Endothelial cell of umbilical vein (primary cell): ENCODE measurements around the gene ARHGAP21. TPM values are rescaled to one million over a fixed set of nuclear protein-coding genes. Genes with fewer than 3 reads are reported as not detected.

ENCODE experiments used
- BruUV-seq: library from RNA; stranded (reverse); fragments of 400-500 nt; replicated peaks from 2 replicates; lab custom pipeline; 2021; lab: Mats Ljungman, UMichigan
- CTCF ChIA-PET: fragments of 300-600, 350-600 bp; sonication (Branson Sonifier 250); formaldehyde crosslinking; loops from one replicate; lab custom pipeline; 2021; ENCODE audit warnings: antibody characterized with exemption, inconsistent platforms; lab: Charles Lee
- POLR2A ChIA-PET: fragments of 300-600, 350-600 bp; sonication (Branson Sonifier 250); formaldehyde crosslinking; loops from one replicate; lab custom pipeline; 2021; ENCODE audit warnings: antibody characterized with exemption, inconsistent platforms; lab: Charles Lee
- DNase-seq: peaks from one replicate; pipeline ENCODE4 v3.0.0-alpha.2; 2011; ENCODE audit warnings: low read depth, low spot score
- FAIRE-seq: peaks from 2 replicates; lab custom pipeline; 2011; peaks lifted over from hg19 to GRCh38; lab: Jason Lieb, UNC
- H2AFZ ChIP-seq: 2 replicates; pipeline ENCODE4 v1.6.0; 2012; ENCODE audit warnings: low read depth, low read length, control low read depth, inconsistent platforms
- H3K27ac ChIP-seq: 2 replicates; pipeline ENCODE4 v1.5.1; 2011; ENCODE audit warnings: low read depth, mild to moderate bottlenecking, control low read depth, low read length, moderate library complexity; ENCODE audit not compliant: insufficient read depth
- H3K27me3 ChIP-seq, 2 experiments: 2 replicates each; pipeline versions ENCODE4 v1.6.0 to v1.6.1; 2011; ENCODE audit warnings: low read length in 2 of 2, mixed read lengths in 1 of 2; ENCODE audit not compliant: control insufficient read depth in 2 of 2, insufficient read depth in 2 of 2
- H3K36me3 ChIP-seq, 2 experiments: 2 replicates in 1 of 2; 3 replicates in 1 of 2; pipeline ENCODE4 v1.5.1; 2011; ENCODE audit warnings: low read length in 2 of 2, mild to moderate bottlenecking in 1 of 2, moderate library complexity in 1 of 2; ENCODE audit not compliant: control insufficient read depth in 2 of 2, insufficient read depth in 2 of 2; ENCODE audit errors: extremely low read depth in 1 of 2
- H3K4me1 ChIP-seq: 3 replicates; pipeline ENCODE4 v1.5.1; 2011; ENCODE audit warnings: mild to moderate bottlenecking, low read length; ENCODE audit not compliant: control insufficient read depth, insufficient read depth; ENCODE audit errors: extremely low read depth
- H3K4me2 ChIP-seq: 2 replicates; pipeline ENCODE4 v1.6.1; 2011; ENCODE audit warnings: low read length, control low read depth, mixed read lengths; ENCODE audit not compliant: insufficient read depth
- H3K4me3 ChIP-seq, 3 experiments: fragments of 200-600 bp in 1 of 3; sonication (generic), shearing (Covaris generic) in 1 of 3; replicated peaks in 1 of 3; 2 replicates each; pipeline ENCODE4 v1.5.1; 2011 to 2016; ENCODE audit warnings: control low read depth in 3 of 3, low read length in 3 of 3, mild to moderate bottlenecking in 2 of 3, inconsistent platforms in 1 of 3, low read depth in 1 of 3, moderate library complexity in 1 of 3; ENCODE audit not compliant: insufficient read depth in 1 of 3
- H3K79me2 ChIP-seq: 2 replicates; pipeline ENCODE4 v1.6.0; 2012; ENCODE audit warnings: low read length, inconsistent platforms; ENCODE audit not compliant: control insufficient read depth, insufficient read depth
- H3K9ac ChIP-seq: replicated peaks from 2 replicates; pipeline ENCODE3; 2011; ENCODE audit warnings: low read length, control low read depth; ENCODE audit not compliant: insufficient read depth; ENCODE audit errors: extremely low read depth
- H3K9me1 ChIP-seq: replicated peaks from 3 replicates; pipeline ENCODE4 v1.6.0; 2011; ENCODE audit warnings: mild to moderate bottlenecking, low read length; ENCODE audit not compliant: control insufficient read depth, insufficient read depth; ENCODE audit errors: extremely low read depth
- H3K9me3 ChIP-seq: replicated peaks from 2 replicates; pipeline ENCODE4 v1.5.1; 2012; ENCODE audit warnings: low read length, inconsistent platforms; ENCODE audit not compliant: control insufficient read depth, insufficient read depth
- H4K20me1 ChIP-seq: replicated peaks from 2 replicates; pipeline ENCODE3; 2011; ENCODE audit warnings: mild to moderate bottlenecking, low read length; ENCODE audit not compliant: control insufficient read depth, insufficient read depth; ENCODE audit errors: extremely low read depth
- EZH2 ChIP-seq: IDR thresholded peaks from 2 replicates; pipeline ENCODE4 v1.6.1; 2012; ENCODE audit warnings: borderline replicate concordance, low read depth, mild to moderate bottlenecking, moderate library complexity, low read length, inconsistent platforms; ENCODE audit not compliant: severe bottlenecking
- FOS ChIP-seq: IDR thresholded peaks from 2 replicates; pipeline ENCODE4 v1.6.1; 2011; ENCODE audit warnings: mild to moderate bottlenecking, low read length, moderate library complexity, borderline replicate concordance; ENCODE audit not compliant: insufficient read depth
- GATA2 ChIP-seq: IDR thresholded peaks from 2 replicates; pipeline ENCODE4 v1.7.0; 2011; ENCODE audit warnings: low read depth, mild to moderate bottlenecking, moderate library complexity, mixed read lengths, low read length; ENCODE audit not compliant: insufficient read length, insufficient read depth
- JUN ChIP-seq: IDR thresholded peaks from 2 replicates; pipeline ENCODE4 v1.6.1; 2011; ENCODE audit warnings: borderline replicate concordance, low read depth; ENCODE audit not compliant: insufficient read length, insufficient read depth
- MYC ChIP-seq: IDR thresholded peaks from one replicate; pipeline ENCODE4 v1.6.1; 2011; ENCODE audit warnings: mild to moderate bottlenecking, low read depth, low read length
- POLR2A ChIP-seq: IDR thresholded peaks from 2 replicates; pipeline ENCODE4 v1.6.1; 2012; ENCODE audit warnings: low read depth, mild to moderate bottlenecking, control low read depth, low read length
- POLR2AphosphoS5 ChIP-seq: IDR thresholded peaks from 2 replicates; pipeline ENCODE4 v1.6.1; 2012; ENCODE audit warnings: low read depth, mild to moderate bottlenecking, control low read depth, low read length, moderate library complexity; ENCODE audit not compliant: insufficient read depth
- dilution Hi-C: fragments of 300-500 bp; cut with MboI; formaldehyde crosslinking; loops from one replicate; pipeline ENCODE4 v1.15.0; 2019; ENCODE audit warnings: low sequenced_read_pairs; ENCODE audit not compliant: extremely low pct_ligation_motif_present
- intact Hi-C: fragments of 100-400 bp; cut with micrococcal nuclease; formaldehyde crosslinking; loops from one replicate; pipeline ENCODE4 v1.10.0; 2022
- polyA plus RNA-seq, 4 experiments: library from polyadenylated mRNA; depleted of rRNA in 3 of 4; stranded (reverse) in 3 of 4; unstranded in 1 of 4; fragments of >200 nt; gene quantifications; 2 replicates each; pipeline versions ENCODE4 v1.2.1 to v1.2.3, GENCODE V29; 2011 to 2012; ENCODE audit warnings: missing spikeins in 1 of 4
- total RNA-seq: library from RNA; stranded (reverse); gene quantifications from 2 replicates; pipeline ENCODE4 v1.2.3, GENCODE V29; 2021
- TF ChIP-seq, protein P1 (sequence below): IDR thresholded peaks from 2 replicates; pipeline ENCODE4 v1.6.1; 2011; ENCODE audit not compliant: insufficient read depth, insufficient read length
- TF ChIP-seq, protein P2 (sequence below), 2 donors: IDR thresholded peaks; 1 replicate in 1 of 2; 2 replicates in 1 of 2; pipeline ENCODE4 v1.5.1; 2011; ENCODE audit warnings: low read length in 2 of 2, mild to moderate bottlenecking in 2 of 2, moderate library complexity in 2 of 2, control low read depth in 1 of 2, inconsistent platforms in 1 of 2, low read depth in 1 of 2; ENCODE audit not compliant: insufficient read depth in 1 of 2; ENCODE audit errors: extremely low read depth in 1 of 2

ARHGAP21 gene
- total and polyA plus RNA-seq, 2 donors (not counting 3 experiments of a cell fraction or from before 2014, with no cell fraction given), result 29.5 to 97.8 TPM

DNA sequence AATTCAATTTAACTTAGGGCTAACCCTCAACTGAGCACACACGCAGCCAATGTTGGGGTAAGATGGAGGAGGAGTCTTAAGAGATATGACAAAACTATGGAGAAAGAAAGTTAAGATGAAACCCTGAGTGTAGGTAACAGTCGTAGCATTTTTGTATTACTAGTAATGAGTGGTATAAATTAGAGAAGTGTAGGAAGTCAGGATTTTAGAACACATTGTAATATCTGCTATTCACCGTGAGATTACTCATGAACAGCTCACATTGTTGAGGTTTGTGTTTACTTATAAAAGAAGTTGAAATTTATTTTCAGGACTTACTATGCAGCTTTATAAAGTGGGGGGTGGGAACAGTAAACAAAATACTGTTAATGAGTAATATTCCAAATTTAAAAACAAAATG is 107.2 kb downstream of the ARHGAP21 start:
- peaks cover 2% of the 10 kb centered on the region for H3K9me1 ChIP-seq
- H3K4me1 ChIP-seq, result no peaks in the 10 kb centered on the region
- H3K9me3 ChIP-seq, result no peaks in the 10 kb centered on the region
- H3K79me2 ChIP-seq, result peaks cover 19% of the 10 kb centered on the region
- ChIA-PET POLR2A (no interaction called here), CTCF (interaction anchor here (0.7 to 4.5 kb wide), 10 partner anchors 9 to 536 kb away, joined by 3 to 79 read pairs (median 12); no protein-coding TSS in a partner anchor)
- H3K27me3 ChIP-seq, result no peaks in the 10 kb centered on the region
- H3K4me3 ChIP-seq, result no peak overlapping the region
- H3K27ac ChIP-seq, result no peak overlapping the region
- H3K9ac ChIP-seq, result no peak overlapping the region
- BruUV-seq, result no TSS peak
- H4K20me1 ChIP-seq, result no peaks in the 10 kb centered on the region
- no peak overlapping the region for H2AFZ ChIP-seq
- H3K36me3 ChIP-seq, result peaks cover 3 to 6% of the 10 kb centered on the region in 2 experiments
- TF ChIP-seq POLR2AphosphoS5 (no peak), JUN (no peak), FOS (no peak), EZH2 (no peak), POLR2A (no peak), GATA2 (no peak), MYC (no peak)
- TF ChIP-seq, protein P1, sequence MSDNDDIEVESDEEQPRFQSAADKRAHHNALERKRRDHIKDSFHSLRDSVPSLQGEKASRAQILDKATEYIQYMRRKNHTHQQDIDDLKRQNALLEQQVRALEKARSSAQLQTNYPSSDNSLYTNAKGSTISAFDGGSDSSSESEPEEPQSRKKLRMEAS, result no peak
- TF ChIP-seq, protein P2, sequence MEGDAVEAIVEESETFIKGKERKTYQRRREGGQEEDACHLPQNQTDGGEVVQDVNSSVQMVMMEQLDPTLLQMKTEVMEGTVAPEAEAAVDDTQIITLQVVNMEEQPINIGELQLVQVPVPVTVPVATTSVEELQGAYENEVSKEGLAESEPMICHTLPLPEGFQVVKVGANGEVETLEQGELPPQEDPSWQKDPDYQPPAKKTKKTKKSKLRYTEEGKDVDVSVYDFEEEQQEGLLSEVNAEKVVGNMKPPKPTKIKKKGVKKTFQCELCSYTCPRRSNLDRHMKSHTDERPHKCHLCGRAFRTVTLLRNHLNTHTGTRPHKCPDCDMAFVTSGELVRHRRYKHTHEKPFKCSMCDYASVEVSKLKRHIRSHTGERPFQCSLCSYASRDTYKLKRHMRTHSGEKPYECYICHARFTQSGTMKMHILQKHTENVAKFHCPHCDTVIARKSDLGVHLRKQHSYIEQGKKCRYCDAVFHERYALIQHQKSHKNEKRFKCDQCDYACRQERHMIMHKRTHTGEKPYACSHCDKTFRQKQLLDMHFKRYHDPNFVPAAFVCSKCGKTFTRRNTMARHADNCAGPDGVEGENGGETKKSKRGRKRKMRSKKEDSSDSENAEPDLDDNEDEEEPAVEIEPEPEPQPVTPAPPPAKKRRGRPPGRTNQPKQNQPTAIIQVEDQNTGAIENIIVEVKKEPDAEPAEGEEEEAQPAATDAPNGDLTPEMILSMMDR (IDR thresholded peaks at IDR 0.05; ENCODE audit: extremely low read depth in 1 of 2, insufficient read depth in 1 of 2, low read depth in 1 of 2, low read length in 2 of 2), result no peak
- intact Hi-C loops, result no loop called here
- no peak for FAIRE-seq
- no peak overlapping the region for H3K4me2 ChIP-seq
- no peak for DNase-seq
- dilution Hi-C loops, result no loop called here
